ENCODE measurements around the gene AK4.

The AK4 gene

GRCh38 chr1:65264197-65264929 is 116.4 kb downstream of the AK4 start (continued):
- TF ChIP-seq, protein P1, sequence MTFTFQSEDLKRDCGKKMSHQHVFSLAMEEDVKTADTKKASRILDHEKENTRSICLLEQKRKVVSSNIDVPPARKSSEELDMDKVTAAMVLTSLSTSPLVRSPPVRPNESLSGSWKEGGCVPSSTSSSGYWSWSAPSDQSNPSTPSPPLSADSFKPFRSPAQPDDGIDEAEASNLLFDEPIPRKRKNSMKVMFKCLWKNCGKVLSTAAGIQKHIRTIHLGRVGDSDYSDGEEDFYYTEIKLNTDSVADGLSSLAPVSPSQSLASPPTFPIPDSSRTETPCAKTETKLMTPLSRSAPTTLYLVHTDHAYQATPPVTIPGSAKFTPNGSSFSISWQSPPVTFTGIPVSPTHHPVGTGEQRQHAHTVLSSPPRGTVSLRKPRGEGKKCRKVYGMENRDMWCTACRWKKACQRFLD (tag by site-specific recombination; IDR thresholded peaks at IDR 0.05): no peak
- TF ChIP-seq ZNF140 (tag by site-specific recombination; IDR thresholded peaks at IDR 0.05): no peak
- peak; percentile 56; the same call in 1 of the 2 replicates for TF ChIP-seq ZNF843 (tag by site-specific recombination; IDR thresholded peaks at IDR 0.05)
- TF ChIP-seq ZNF121 (tag by site-specific recombination; IDR thresholded peaks at IDR 0.05): no peak
- TF ChIP-seq ZNF510 (tag by site-specific recombination; IDR thresholded peaks at IDR 0.05; ENCODE audit: insufficient replicate concordance): no peak
- TF ChIP-seq PRDM4 (tag by site-specific recombination; IDR thresholded peaks at IDR 0.05): peak; percentile 52; the same call in 1 of the 2 replicates
- no peak for TF ChIP-seq ZNF248 (tag by site-specific recombination; IDR thresholded peaks at IDR 0.05)
- TF ChIP-seq ZNF596 (tag by site-specific recombination; IDR thresholded peaks at IDR 0.05): no peak
- no peak for TF ChIP-seq ZNF211 (tag by site-specific recombination; IDR thresholded peaks at IDR 0.05; ENCODE audit: low read depth)
- TF ChIP-seq ZFP37 (tag by site-specific recombination; IDR thresholded peaks at IDR 0.05): peak; percentile 70; the same call in 1 of the 2 replicates
- TF ChIP-seq ZNF670 (tag by site-specific recombination; IDR thresholded peaks at IDR 0.05; ENCODE audit: low read depth): no peak
- TF ChIP-seq YY2 (tag by site-specific recombination; IDR thresholded peaks at IDR 0.05): no peak
- TF ChIP-seq PRDM2 (tag by site-specific recombination; IDR thresholded peaks at IDR 0.05; ENCODE audit: borderline replicate concordance): no peak
- TF ChIP-seq ZNF132 (tag by site-specific recombination; IDR thresholded peaks at IDR 0.05; ENCODE audit: borderline replicate concordance): no peak
- TF ChIP-seq ZNF792 (tag by site-specific recombination; IDR thresholded peaks at IDR 0.05): no peak
- peak; percentile 77 for TF ChIP-seq ZBTB6 (tag by site-specific recombination; IDR thresholded peaks at IDR 0.05)
- no peak for TF ChIP-seq ZNF518A (tag by site-specific recombination; conservative IDR thresholded peaks at IDR 0.05; ENCODE audit: low read depth)
- peak; percentile 49 for TF ChIP-seq ZNF335 (tag by site-specific recombination; conservative IDR thresholded peaks at IDR 0.05)
- TF ChIP-seq ZNF529 (tag by site-specific recombination; IDR thresholded peaks at IDR 0.05; ENCODE audit: insufficient replicate concordance): no peak
- TF ChIP-seq ZSCAN23 (tag by site-specific recombination; IDR thresholded peaks at IDR 0.05): no peak
- TF ChIP-seq ZNF837 (tag by site-specific recombination; IDR thresholded peaks at IDR 0.05): no peak

All from HEK293 (cell line).